HEK293T (cell line): ENCODE measurements around the gene SORCS3.

Source experiments
- CTCF ChIA-PET: fragments of 350-600 bp; formaldehyde crosslinking; extraction: SDS; loops from one replicate; lab custom pipeline; 2021; ENCODE audit warnings: antibody characterized with exemption, inconsistent platforms; lab: Yijun Ruan, JAX
- POLR2A ChIA-PET: fragments of 350-600 bp; formaldehyde crosslinking; extraction: SDS; loops from one replicate; lab custom pipeline; 2020; ENCODE audit warnings: antibody characterized with exemption, inconsistent platforms; lab: Yijun Ruan, JAX
- DNase-seq: peaks from one replicate; pipeline ENCODE4 v3.0.0; 2012; ENCODE audit warnings: mixed read lengths; ENCODE audit errors: extremely low spot score
- ARNT ChIP-seq: fragments of 450-650 bp; IDR thresholded peaks from 2 replicates; pipeline ENCODE4 v1.6.1; 2017; ENCODE audit warnings: mild to moderate bottlenecking
- BHLHE40 ChIP-seq: fragments of 450-650 bp; IDR thresholded peaks from 2 replicates; pipeline ENCODE4 v1.6.1; 2016; ENCODE audit warnings: mild to moderate bottlenecking, moderate library complexity, borderline replicate concordance
- CTBP1 ChIP-seq: fragments of 450-650 bp; IDR thresholded peaks from 2 replicates; pipeline ENCODE4 v1.6.1; 2016; ENCODE audit warnings: borderline replicate concordance
- ELF4 ChIP-seq: fragments of 450-650 bp; IDR thresholded peaks from 2 replicates; pipeline ENCODE4 v1.6.1; 2017; ENCODE audit warnings: antibody characterized with exemption
- FOXA1 ChIP-seq: fragments of 450-650 bp; IDR thresholded peaks from 2 replicates; pipeline ENCODE4 v1.6.1; 2016; ENCODE audit warnings: mild to moderate bottlenecking
- FOXK2 ChIP-seq: fragments of 450-650 bp; IDR thresholded peaks from 2 replicates; pipeline ENCODE4 v1.6.1; 2016; ENCODE audit warnings: mild to moderate bottlenecking
- FOXM1 ChIP-seq: fragments of 450-650 bp; IDR thresholded peaks from 2 replicates; pipeline ENCODE4 v1.6.1; 2017; ENCODE audit warnings: mild to moderate bottlenecking, borderline replicate concordance
- HDGF ChIP-seq: fragments of 450-650 bp; IDR thresholded peaks from 2 replicates; pipeline ENCODE4 v1.6.1; 2017; ENCODE audit warnings: antibody characterized with exemption, borderline replicate concordance
- L3MBTL2 ChIP-seq: fragments of 450-650 bp; conservative IDR thresholded peaks from 2 replicates; pipeline ENCODE4 v1.6.1; 2016; ENCODE audit warnings: mild to moderate bottlenecking
- LEF1 ChIP-seq: fragments of 450-650 bp; IDR thresholded peaks from 2 replicates; pipeline ENCODE4 v1.6.1; 2017; ENCODE audit warnings: mild to moderate bottlenecking, borderline replicate concordance
- NFRKB ChIP-seq: fragments of 450-650 bp; IDR thresholded peaks from 2 replicates; pipeline ENCODE4 v1.6.1; 2016; ENCODE audit warnings: mild to moderate bottlenecking, moderate library complexity
- SP1 ChIP-seq: fragments of 450-650 bp; IDR thresholded peaks from 2 replicates; pipeline ENCODE4 v1.6.1; 2017
- SUZ12 ChIP-seq: fragments of 450-650 bp; IDR thresholded peaks from 2 replicates; pipeline ENCODE4 v1.6.1; 2016; ENCODE audit warnings: mild to moderate bottlenecking
- TARDBP ChIP-seq: fragments of 450-650 bp; IDR thresholded peaks from 2 replicates; pipeline ENCODE4 v1.6.1; 2016
- ZNF384 ChIP-seq: fragments of 450-650 bp; IDR thresholded peaks from 2 replicates; pipeline ENCODE4 v1.6.1; 2016
- TF ChIP-seq, protein P1 (sequence below): fragments of 450-650 bp; IDR thresholded peaks from 2 replicates; pipeline ENCODE4 v1.6.1; 2016

Gene SORCS3

DNA sequence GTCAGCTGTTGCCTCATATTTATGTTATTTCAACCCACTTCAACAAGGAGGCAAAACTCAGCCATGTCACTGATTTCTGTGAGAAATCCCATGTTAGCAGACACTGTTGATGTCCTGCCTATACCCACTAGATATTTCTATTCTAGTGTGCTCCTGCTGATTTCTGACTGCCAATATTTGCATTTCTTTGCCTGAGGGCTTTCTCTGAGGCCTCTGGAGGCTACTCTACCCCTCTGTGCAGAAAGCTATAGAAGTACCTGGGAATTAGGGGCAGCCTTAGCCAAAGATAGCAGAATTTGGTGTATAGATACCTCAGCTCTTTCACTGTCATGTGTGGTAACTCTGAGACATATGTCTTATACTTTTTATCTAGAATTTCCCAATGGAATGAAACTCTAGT is 348.8 kb downstream of the SORCS3 start:
- ChIA-PET POLR2A (no interaction called here), CTCF (no interaction called here)
- DNase-seq: no peak
- no peak for TF ChIP-seq ELF4

DNA sequence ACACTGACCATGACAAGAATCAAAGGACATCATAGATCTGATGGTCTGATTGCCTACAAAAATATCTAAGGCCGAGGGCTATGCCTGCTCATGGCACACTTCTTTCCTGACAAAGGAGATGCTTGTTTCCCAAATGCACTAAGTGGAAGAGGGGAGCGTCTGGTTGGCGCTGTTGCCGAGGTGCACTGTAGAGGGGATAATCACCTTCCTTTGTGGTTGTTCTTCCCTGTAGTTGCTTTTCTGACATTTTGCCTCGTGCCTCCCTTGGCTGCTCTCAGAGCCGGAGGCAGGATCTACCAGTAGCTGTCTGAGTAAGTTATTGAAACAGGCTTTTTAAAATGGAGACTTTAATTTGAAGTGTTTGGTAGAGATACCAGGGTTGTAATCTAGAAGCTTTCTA is 352.0 kb downstream of the SORCS3 start:
- no peak for DNase-seq
- CTCF ChIA-PET: no interaction called here
- POLR2A ChIA-PET: no interaction called here
- TF ChIP-seq SUZ12: no peak
- TF ChIP-seq ARNT: no peak
- TF ChIP-seq CTBP1: no peak
- TF ChIP-seq FOXK2: no peak
- no peak for TF ChIP-seq FOXA1
- TF ChIP-seq LEF1: no peak
- TF ChIP-seq TARDBP: no peak
- no peak for TF ChIP-seq BHLHE40

DNA sequence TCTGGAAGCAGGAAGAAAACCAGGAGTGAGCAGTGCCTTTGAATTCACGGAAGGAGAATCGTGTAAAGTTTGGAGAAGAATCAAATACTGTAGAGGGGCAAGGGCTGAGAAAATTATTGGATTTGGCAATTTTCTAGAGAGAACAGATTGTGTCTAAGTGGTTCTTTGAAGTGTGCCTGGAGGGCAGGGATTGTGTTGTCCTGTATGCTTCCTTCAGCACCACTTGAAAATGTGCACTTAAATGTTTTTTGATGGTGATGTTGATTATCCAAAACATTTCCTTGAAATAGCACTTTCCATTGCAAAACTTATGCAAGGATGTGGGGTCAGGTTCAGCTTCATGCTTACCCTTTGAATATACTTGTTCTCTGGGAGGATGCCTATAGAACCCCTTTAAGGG is 360.2 kb downstream of the SORCS3 start:
- CTCF ChIA-PET: no interaction called here
- POLR2A ChIA-PET: no interaction called here
- DNase-seq: no peak
- TF ChIP-seq BHLHE40 (no peak), FOXK2 (no peak), ZNF384 (no peak), LEF1 (no peak), SP1 (no peak), L3MBTL2 (no peak), ELF4 (no peak), ARNT (no peak), HDGF (no peak), FOXM1 (no peak), NFRKB (no peak), CTBP1 (no peak), SUZ12 (no peak), FOXA1 (no peak), TARDBP (no peak)
- TF ChIP-seq, protein P1, sequence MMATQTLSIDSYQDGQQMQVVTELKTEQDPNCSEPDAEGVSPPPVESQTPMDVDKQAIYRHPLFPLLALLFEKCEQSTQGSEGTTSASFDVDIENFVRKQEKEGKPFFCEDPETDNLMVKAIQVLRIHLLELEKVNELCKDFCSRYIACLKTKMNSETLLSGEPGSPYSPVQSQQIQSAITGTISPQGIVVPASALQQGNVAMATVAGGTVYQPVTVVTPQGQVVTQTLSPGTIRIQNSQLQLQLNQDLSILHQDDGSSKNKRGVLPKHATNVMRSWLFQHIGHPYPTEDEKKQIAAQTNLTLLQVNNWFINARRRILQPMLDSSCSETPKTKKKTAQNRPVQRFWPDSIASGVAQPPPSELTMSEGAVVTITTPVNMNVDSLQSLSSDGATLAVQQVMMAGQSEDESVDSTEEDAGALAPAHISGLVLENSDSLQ: no peak

DNA sequence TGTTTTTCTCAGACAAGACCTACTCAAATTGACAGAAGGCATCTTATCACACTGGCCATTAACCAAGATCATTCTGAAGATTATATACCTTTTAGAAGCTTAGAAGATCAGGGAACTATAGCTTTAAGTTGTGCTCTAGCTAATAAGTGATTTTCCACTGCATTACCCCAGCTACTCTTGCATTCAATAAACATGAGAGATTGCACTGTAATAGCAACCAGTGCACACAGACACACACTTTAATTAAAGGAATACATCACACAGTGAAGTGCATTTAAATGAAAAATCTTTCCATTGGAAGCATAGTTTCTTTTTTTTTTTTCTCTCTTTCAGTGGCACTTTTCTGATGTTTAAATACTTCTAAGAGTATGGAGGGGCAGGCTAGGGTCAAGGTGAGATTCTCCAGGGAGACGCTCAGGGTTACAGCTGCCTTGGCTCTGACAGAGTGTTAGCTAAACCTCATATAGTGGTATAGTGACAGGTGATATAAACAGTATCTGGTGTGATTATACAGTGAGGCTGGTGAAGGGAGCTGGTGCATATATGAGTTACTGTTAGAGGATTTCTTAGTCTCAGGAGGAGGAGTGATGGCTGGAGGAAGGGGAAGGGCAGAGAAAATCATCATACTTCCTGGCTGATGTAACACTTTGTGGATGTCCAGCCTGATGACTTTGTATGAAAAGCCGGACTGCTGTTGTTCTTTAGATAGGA is 369.5 kb downstream of the SORCS3 start:
- POLR2A ChIA-PET: no interaction called here
- CTCF ChIA-PET: no interaction called here
- DNase-seq: no peak
- TF ChIP-seq SUZ12: no peak
- no peak for TF ChIP-seq FOXA1
- no peak for TF ChIP-seq BHLHE40
- TF ChIP-seq CTBP1: no peak
- TF ChIP-seq ZNF384: no peak
- no peak for TF ChIP-seq HDGF
- TF ChIP-seq ARNT: no peak
- no peak for TF ChIP-seq ELF4
- no peak for TF ChIP-seq L3MBTL2
- TF ChIP-seq, protein P1: no peak
- no peak for TF ChIP-seq NFRKB
- TF ChIP-seq LEF1: no peak
- no peak for TF ChIP-seq FOXM1
- TF ChIP-seq TARDBP: no peak
- TF ChIP-seq SP1: no peak
- TF ChIP-seq FOXK2: no peak

DNA sequence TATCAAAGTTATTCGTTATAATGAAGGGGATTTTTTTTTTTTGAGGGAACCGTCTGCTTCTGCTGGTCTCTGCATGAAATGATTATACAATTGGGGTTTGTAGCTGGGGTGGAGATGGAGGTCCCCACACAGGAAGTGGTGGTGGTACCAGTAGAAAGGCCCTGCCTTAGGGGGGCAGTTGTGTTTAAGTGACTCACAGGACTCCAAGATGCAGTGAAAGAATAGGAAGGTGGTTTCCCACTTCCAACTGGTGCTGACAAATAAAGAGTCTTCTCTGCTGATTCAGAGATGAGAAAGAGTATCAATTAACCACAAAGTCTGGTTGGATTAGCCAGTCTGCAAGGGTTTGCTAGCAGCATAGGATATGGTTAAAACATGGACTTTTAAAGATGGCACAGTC is 376.0 kb downstream of the SORCS3 start:
- POLR2A ChIA-PET: no interaction called here
- TF ChIP-seq ELF4 (no peak), ARNT (no peak), TARDBP (no peak), HDGF (no peak), BHLHE40 (no peak), NFRKB (no peak), SP1 (no peak), FOXM1 (no peak), ZNF384 (no peak), L3MBTL2 (no peak), SUZ12 (no peak), LEF1 (no peak), FOXK2 (no peak), CTBP1 (no peak), FOXA1 (no peak)
- TF ChIP-seq, protein P1: no peak
- CTCF ChIA-PET: no interaction called here
- no peak for DNase-seq

DNA sequence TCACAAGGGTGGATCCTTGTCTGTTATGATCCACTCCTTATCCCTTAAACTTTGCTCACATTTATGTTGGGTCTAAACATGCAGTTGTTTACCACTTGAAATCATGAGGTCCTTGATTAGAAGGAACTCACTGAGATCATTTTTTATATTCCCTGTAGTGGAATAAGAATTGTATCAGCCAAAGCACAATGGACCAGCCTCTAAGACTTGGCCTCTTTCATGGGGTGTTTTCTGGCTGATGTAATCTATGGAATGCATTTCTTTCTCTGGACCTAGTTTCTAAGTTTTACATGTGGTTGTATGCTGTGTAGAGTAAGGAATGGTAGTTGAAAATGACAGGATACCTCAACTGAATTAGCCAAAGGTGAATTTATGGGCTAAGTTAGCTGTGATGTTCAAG is 376.6 kb downstream of the SORCS3 start:
- POLR2A ChIA-PET: no interaction called here
- DNase-seq: no peak
- no peak for TF ChIP-seq NFRKB
- no peak for TF ChIP-seq L3MBTL2
- TF ChIP-seq TARDBP: no peak
- no peak for TF ChIP-seq LEF1
- no peak for TF ChIP-seq CTBP1
- TF ChIP-seq FOXK2: no peak
- no peak for TF ChIP-seq ZNF384
- TF ChIP-seq FOXA1: no peak
- no peak for TF ChIP-seq ARNT
- no peak for TF ChIP-seq FOXM1
- no peak for TF ChIP-seq BHLHE40
- no peak for TF ChIP-seq HDGF
- no peak for TF ChIP-seq SUZ12
- TF ChIP-seq, protein P1: no peak
- CTCF ChIA-PET: no interaction called here
